Body of pancreas (tissue), 4 donors: ENCODE data around the gene TUBB2A. TPM values are rescaled to one million over a fixed set of nuclear protein-coding genes. Genes with fewer than 3 reads are reported as not detected.

Experiments used
- ATAC-seq: fragments of 150-250 bp; one replicate; pipeline ENCODE4 v1.9.1; 2016
- DNase-seq, 4 donors: peaks; one replicate each; pipeline ENCODE4 v3.0.0-alpha.2; 2019
- H3K27ac ChIP-seq, 4 donors: fragments of 200-600 bp; sonication (generic); 1 replicate in 3 of 4; 2 replicates in 1 of 4; pipeline versions ENCODE4 v1.5.1 to v1.6.1; 2016 to 2019; ENCODE audit warnings: mild to moderate bottlenecking in 1 of 4, mixed read lengths in 1 of 4, moderate library complexity in 1 of 4
- H3K27me3 ChIP-seq, 2 donors: fragments of 200-600 bp; sonication (generic); one replicate each; pipeline ENCODE4 v1.6.0; 2016; ENCODE audit warnings: mild to moderate bottlenecking in 1 of 2
- H3K36me3 ChIP-seq, 2 donors: fragments of 200-600 bp; sonication (generic); replicated peaks in 1 of 2; 2 replicates each; pipeline ENCODE4 v1.5.1; 2016; ENCODE audit warnings: low read depth in 2 of 2; ENCODE audit not compliant: insufficient read depth in 1 of 2
- H3K4me1 ChIP-seq: fragments of 200-600 bp; sonication (generic); one replicate; pipeline ENCODE4 v1.6.0; 2016
- H3K4me3 ChIP-seq, 2 donors: fragments of 200-600 bp; sonication (generic); 1 replicate in 1 of 2; 2 replicates in 1 of 2; pipeline ENCODE4 v1.5.1; 2016 to 2019
- H3K9me3 ChIP-seq, 3 donors: fragments of 200-600 bp; sonication (generic); 1 replicate in 2 of 3; 2 replicates in 1 of 3; pipeline ENCODE4 v1.5.1; 2016
- CTCF ChIP-seq, 7 experiments: fragments of 450-650 bp in 4 of 7; fragments of 200-600 bp in 3 of 7; sonication (generic) in 3 of 7; IDR thresholded peaks; one replicate each; pipeline ENCODE4 v1.5.1; 2016 to 2019; ENCODE audit warnings: antibody characterized with exemption in 7 of 7
- POLR2A ChIP-seq, 3 donors: fragments of 450-650 bp; IDR thresholded peaks; one replicate each; pipeline ENCODE4 v1.6.1; 2016; ENCODE audit warnings: antibody characterized with exemption in 3 of 3, mild to moderate bottlenecking in 2 of 3
- WGBS, 2 donors: methylation state at CpG; one replicate each; pipeline ENCODE4 v1.1.5; 2017; 5-methylcytosine and 5-hydroxymethylcytosine counted together
- intact Hi-C: fragments of 100-400 bp; cut with DNase I; formaldehyde crosslinking; loops from one replicate; pipeline ENCODE4 v1.15.1; 2023
- total RNA-seq, 2 donors: library from RNA; depleted of rRNA; stranded (reverse); fragments of >200 nt; gene quantifications; one replicate each; pipeline ENCODE4 v1.1.0, GENCODE V29; 2016

The TUBB2A gene
- total RNA-seq, 2 donors from 2014 or later = 44.9 to 54.1 TPM

- Histone ChIP-seq H3K4me1 (peaks cover 73% of the 10 kb centered on the region), H3K27ac (peak overlapping the region; percentile 84 to 92 (median 89)), H3K27me3 (no peaks in the 10 kb centered on the region), H3K36me3 (no peaks in the 10 kb centered on the region), H3K9me3 (no peaks in the 10 kb centered on the region), H3K4me3 (no peak overlapping the region)
- DNase-seq (peak in 2 of 4 donors; percentile 53 to 55), ATAC-seq (no peak)
- WGBS, 2 donors = 40 to 46% methylated on average over 8 of the region's 8 CpGs
- TF ChIP-seq POLR2A (IDR thresholded peaks at IDR 0.05) (no peak), CTCF (IDR thresholded peaks at IDR 0.05) (no peak)
- intact Hi-C loops = no loop called here
These were observed 20.9 kb downstream of the TUBB2A start for GRCh38 chr6:3136292-3137011.

- H3K36me3 ChIP-seq = no peaks in the 10 kb centered on the region
- ATAC-seq (peak; percentile 73), DNase-seq (peak; percentile 64 to 85 (median 70))
- no peaks in the 10 kb centered on the region for H3K9me3 ChIP-seq
- peaks cover 73% of the 10 kb centered on the region for H3K4me1 ChIP-seq
- peak overlapping the region; percentile 84 to 92 (median 89) for H3K27ac ChIP-seq
- no peak overlapping the region for H3K4me3 ChIP-seq
- no peaks in the 10 kb centered on the region for H3K27me3 ChIP-seq
- intact Hi-C loops = no loop called here
- WGBS, 2 donors = 30 to 33% methylated on average over 13 of the region's 13 CpGs
- TF ChIP-seq POLR2A (IDR thresholded peaks at IDR 0.05) (peak in 2 of 3 donors; percentile 43 to 51), CTCF (IDR thresholded peaks at IDR 0.05) (no peak)
These were observed 21.6 kb downstream of the TUBB2A start for GRCh38 chr6:3135668-3136291.

GRCh38 chr6:3133515-3133914 is 23.8 kb downstream of the TUBB2A start:
- intact Hi-C loops = no loop called here
- DNase-seq (no peak), ATAC-seq (no peak)
- peaks cover 62% of the 10 kb centered on the region for H3K4me1 ChIP-seq
- no peaks in the 10 kb centered on the region for H3K9me3 ChIP-seq
- H3K36me3 ChIP-seq = no peaks in the 10 kb centered on the region
- H3K27me3 ChIP-seq = no peaks in the 10 kb centered on the region
- 81 to 87% methylated on average over 9 of the region's 9 CpGs for WGBS, 2 donors
- H3K27ac ChIP-seq = peak overlapping the region in 2 of 4 donors; percentile 88 to 92
- no peak overlapping the region for H3K4me3 ChIP-seq
- TF ChIP-seq POLR2A (IDR thresholded peaks at IDR 0.05) (no peak), CTCF (IDR thresholded peaks at IDR 0.05) (no peak)

GRCh38 chr6:3131695-3132094 is 25.6 kb downstream of the TUBB2A start:
- no peak for TF ChIP-seq POLR2A (IDR thresholded peaks at IDR 0.05)
- no peak for TF ChIP-seq CTCF (IDR thresholded peaks at IDR 0.05)
- intact Hi-C loops = no loop called here
- Histone ChIP-seq H3K36me3 (no peaks in the 10 kb centered on the region), H3K27me3 (no peaks in the 10 kb centered on the region), H3K9me3 (no peaks in the 10 kb centered on the region), H3K27ac (peak overlapping the region in 1 of 4 donors; percentile 8), H3K4me1 (peaks cover 62% of the 10 kb centered on the region), H3K4me3 (no peak overlapping the region)
- no peak for DNase-seq
- WGBS, 2 donors = 84 to 86% methylated on average over 15 of the region's 15 CpGs
- ATAC-seq = no peak
